Mesothelial cell of epicardium (in vitro differentiated cells): ENCODE data around the gene PRKAG1. TPM values are rescaled to one million over a fixed set of nuclear protein-coding genes. Genes with fewer than 3 reads are reported as not detected.

ENCODE experiments used
- DNase-seq, 2 experiments: peaks; one replicate each; pipeline ENCODE4 v3.0.0; 2021; ENCODE audit warnings: low spot score in 2 of 2; ENCODE audit not compliant: unreplicated experiment in 2 of 2
- H3K27ac Mint-ChIP-seq: 2 replicates; pipeline ENCODE4 v1.8.0; 2021; ENCODE audit warnings: mixed read lengths
- H3K27me3 Mint-ChIP-seq: 2 replicates; pipeline ENCODE4 v1.8.0; 2021; ENCODE audit warnings: low read depth, mixed read lengths
- H3K36me3 Mint-ChIP-seq: 2 replicates; pipeline ENCODE4 v1.8.0; 2021; ENCODE audit warnings: mixed read lengths
- H3K4me1 Mint-ChIP-seq: 2 replicates; pipeline ENCODE4 v1.8.0; 2021; ENCODE audit warnings: mixed read lengths
- H3K4me3 Mint-ChIP-seq: 2 replicates; pipeline ENCODE4 v1.8.0; 2021; ENCODE audit warnings: mild to moderate bottlenecking, moderate library complexity, mixed read lengths
- H3K9me3 Mint-ChIP-seq: 2 replicates; pipeline ENCODE4 v1.8.0; 2021; ENCODE audit warnings: mixed read lengths
- total RNA-seq: library from RNA; stranded (reverse); gene quantifications from 3 replicates; pipeline ENCODE4 v1.2.1, GENCODE V29; 2021
- TF ChIP-seq, protein P1 (sequence below): fragments of 200-600 bp; sonication (generic); IDR thresholded peaks from one replicate; pipeline ENCODE4 v1.5.0; 2021; ENCODE audit warnings: antibody characterized with exemption; ENCODE audit not compliant: unreplicated experiment

Gene PRKAG1
- total RNA-seq, 1 donor from 2014 or later: 61.8 TPM

DNA sequence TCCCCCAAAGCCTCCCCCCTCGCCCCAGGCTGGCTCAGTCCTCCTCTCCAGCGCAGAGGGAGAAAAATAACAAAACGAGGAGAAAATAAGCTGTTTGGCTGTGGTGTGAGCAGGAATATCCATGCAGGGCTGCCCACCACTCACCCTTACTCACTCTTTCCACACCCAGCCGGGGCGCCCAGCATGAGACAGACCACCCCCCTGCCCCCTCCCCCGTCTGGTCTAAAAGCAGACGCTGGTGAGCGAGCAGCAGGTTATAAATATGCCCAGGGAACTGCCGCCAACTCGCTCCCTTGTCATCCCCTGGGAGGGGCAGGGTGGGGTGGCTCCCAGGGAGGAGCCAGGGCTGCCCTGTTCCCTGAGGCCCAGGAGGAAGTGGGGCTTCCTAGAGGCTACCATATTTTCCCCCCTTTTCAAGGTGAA lies 33.1 kb downstream of the PRKAG1 start:
- H3K9me3 Mint-ChIP-seq: no peaks in the 10 kb centered on the region
- no peak overlapping the region for H3K27ac Mint-ChIP-seq
- no peak overlapping the region for H3K4me3 Mint-ChIP-seq
- peaks cover 14% of the 10 kb centered on the region for H3K4me1 Mint-ChIP-seq
- TF ChIP-seq, protein P1, sequence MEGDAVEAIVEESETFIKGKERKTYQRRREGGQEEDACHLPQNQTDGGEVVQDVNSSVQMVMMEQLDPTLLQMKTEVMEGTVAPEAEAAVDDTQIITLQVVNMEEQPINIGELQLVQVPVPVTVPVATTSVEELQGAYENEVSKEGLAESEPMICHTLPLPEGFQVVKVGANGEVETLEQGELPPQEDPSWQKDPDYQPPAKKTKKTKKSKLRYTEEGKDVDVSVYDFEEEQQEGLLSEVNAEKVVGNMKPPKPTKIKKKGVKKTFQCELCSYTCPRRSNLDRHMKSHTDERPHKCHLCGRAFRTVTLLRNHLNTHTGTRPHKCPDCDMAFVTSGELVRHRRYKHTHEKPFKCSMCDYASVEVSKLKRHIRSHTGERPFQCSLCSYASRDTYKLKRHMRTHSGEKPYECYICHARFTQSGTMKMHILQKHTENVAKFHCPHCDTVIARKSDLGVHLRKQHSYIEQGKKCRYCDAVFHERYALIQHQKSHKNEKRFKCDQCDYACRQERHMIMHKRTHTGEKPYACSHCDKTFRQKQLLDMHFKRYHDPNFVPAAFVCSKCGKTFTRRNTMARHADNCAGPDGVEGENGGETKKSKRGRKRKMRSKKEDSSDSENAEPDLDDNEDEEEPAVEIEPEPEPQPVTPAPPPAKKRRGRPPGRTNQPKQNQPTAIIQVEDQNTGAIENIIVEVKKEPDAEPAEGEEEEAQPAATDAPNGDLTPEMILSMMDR: no peak
- H3K27me3 Mint-ChIP-seq: peaks cover 95% of the 10 kb centered on the region
- no peaks in the 10 kb centered on the region for H3K36me3 Mint-ChIP-seq
- no peak for DNase-seq

DNA sequence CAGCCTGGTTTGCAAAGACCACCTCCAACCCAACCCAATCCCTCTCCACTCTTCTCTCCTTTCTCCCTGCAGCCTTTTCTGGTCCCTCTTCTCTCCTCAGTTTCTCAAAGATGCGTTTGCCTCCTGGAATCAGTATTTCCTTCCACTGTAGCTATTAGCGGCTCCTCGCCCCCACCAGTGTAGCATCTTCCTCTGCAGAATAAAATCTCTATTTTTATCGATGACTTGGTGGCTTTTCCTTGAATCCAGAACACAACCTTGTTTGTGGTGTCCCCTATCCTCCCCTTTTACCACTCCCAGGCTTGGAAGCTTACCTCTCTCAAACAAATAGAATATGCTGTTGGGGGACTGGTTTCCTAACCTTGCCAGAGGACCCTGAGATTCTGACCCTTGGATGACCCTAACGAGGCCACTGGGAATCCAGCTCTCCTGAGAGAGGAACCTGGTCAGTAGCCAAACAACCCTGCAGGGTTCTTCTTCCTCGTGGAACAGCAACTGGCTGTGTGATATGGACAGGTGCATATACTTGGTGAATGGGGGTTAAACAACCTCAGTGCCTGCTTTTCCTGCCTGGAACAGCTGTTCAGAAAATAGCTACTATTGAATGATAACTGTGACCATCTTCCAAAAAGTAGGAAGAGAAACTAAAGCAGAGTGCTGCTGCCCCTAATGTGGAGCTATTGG lies 36.0 kb downstream of the PRKAG1 start:
- Mint-ChIP-seq H3K27ac (no peak overlapping the region), H3K4me3 (peak overlapping the region; percentile 53), H3K27me3 (peaks cover 95% of the 10 kb centered on the region), H3K9me3 (no peaks in the 10 kb centered on the region), H3K36me3 (no peaks in the 10 kb centered on the region), H3K4me1 (peaks cover 36% of the 10 kb centered on the region)
- DNase-seq: no peak
- TF ChIP-seq, protein P1: no peak

DNA sequence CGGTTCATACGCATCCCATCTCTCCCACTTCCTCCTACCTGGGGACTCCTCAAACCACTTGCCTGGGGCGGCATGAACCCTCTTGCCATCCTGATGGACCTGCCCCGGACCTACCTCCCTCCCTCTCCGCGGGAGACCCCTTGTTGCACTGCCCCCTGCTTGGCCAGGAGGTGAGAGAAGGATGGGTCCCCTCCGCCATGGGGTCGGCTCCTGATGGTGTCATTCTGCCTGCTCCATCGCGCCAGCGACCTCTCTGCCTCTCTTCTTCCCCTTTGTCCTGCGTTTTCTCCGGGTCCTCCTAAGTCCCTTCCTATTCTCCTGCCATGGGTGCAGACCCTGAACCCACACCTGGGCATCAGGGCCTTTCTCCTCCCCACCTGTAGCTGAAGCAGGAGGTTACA lies 36.8 kb downstream of the PRKAG1 start:
- TF ChIP-seq, protein P1: no peak
- no peaks in the 10 kb centered on the region for H3K9me3 Mint-ChIP-seq
- no peak for DNase-seq
- peaks cover 95% of the 10 kb centered on the region for H3K27me3 Mint-ChIP-seq
- peaks cover 37% of the 10 kb centered on the region for H3K4me1 Mint-ChIP-seq
- H3K4me3 Mint-ChIP-seq: peak overlapping the region; percentile 53
- no peak overlapping the region for H3K27ac Mint-ChIP-seq
- no peaks in the 10 kb centered on the region for H3K36me3 Mint-ChIP-seq

DNA sequence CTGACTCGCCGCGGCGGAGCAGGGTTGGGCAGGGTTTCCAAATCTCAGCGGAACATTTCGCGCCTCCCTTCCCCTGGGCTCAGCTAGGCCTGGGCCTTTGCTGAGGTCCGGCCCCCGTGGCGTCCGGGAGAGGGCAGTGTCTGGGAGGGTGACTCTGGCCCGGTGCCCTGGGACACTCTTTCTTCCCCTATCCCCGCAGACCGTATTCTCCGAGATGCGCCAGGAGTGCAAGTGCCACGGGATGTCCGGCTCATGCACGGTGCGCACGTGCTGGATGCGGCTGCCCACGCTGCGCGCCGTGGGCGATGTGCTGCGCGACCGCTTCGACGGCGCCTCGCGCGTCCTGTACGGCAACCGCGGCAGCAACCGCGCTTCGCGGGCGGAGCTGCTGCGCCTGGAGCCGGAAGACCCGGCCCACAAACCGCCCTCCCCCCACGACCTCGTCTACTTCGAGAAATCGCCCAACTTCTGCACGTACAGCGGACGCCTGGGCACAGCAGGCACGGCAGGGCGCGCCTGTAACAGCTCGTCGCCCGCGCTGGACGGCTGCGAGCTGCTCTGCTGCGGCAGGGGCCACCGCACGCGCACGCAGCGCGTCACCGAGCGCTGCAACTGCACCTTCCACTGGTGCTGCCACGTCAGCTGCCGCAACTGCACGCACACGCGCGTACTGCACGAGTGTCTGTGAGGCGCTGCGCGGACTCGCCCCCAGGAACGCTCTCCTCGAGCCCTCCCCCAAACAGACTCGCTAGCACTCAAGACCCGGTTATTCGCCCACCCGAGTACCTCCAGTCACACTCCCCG lies 37.4 kb downstream of the PRKAG1 start:
- TF ChIP-seq, protein P1: no peak
- H3K36me3 Mint-ChIP-seq: no peaks in the 10 kb centered on the region
- no peaks in the 10 kb centered on the region for H3K9me3 Mint-ChIP-seq
- peak overlapping the region; percentile 53 for H3K4me3 Mint-ChIP-seq
- H3K4me1 Mint-ChIP-seq: peaks cover 37% of the 10 kb centered on the region
- no peak for DNase-seq
- H3K27ac Mint-ChIP-seq: no peak overlapping the region
- peaks cover 97% of the 10 kb centered on the region for H3K27me3 Mint-ChIP-seq

DNA sequence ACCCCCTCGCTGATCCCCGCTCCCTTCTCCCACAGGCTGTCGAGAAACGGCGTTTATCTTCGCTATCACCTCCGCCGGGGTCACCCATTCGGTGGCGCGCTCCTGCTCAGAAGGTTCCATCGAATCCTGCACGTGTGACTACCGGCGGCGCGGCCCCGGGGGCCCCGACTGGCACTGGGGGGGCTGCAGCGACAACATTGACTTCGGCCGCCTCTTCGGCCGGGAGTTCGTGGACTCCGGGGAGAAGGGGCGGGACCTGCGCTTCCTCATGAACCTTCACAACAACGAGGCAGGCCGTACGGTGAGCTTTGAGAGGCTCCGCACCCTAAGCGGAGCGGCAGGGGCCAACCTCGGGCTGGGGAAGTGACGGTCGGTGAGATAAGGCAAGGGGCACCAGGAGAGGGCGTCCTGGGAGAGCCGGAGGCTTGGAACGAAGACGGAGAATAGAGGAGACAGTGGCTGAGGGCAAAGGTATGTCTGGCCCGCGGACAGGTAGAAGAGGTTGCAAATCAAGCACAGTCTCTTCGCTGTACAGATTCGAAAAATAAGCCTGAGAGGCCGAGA lies 38.1 kb downstream of the PRKAG1 start:
- DNase-seq: no peak
- Mint-ChIP-seq H3K4me3 (peak overlapping the region; percentile 53), H3K27ac (no peak overlapping the region), H3K36me3 (no peaks in the 10 kb centered on the region), H3K27me3 (peaks cover 97% of the 10 kb centered on the region), H3K4me1 (peaks cover 37% of the 10 kb centered on the region), H3K9me3 (no peaks in the 10 kb centered on the region)
- TF ChIP-seq, protein P1: no peak
